Rectal smooth muscle tissue (tissue), 1 donor: ENCODE measurements around the gene SMPD4.
"Not testable (repeated sequence)": the region's sequence is repeated elsewhere in the genome, so short reads cannot be mapped to it uniquely, and the experiment has no call there.

Experiments used
- H3K27ac ChIP-seq: one replicate; pipeline ENCODE4 v1.7.0; 2013; ENCODE audit warnings: low read depth, low read length, inconsistent platforms
- H3K27me3 ChIP-seq: one replicate; pipeline ENCODE4 v1.7.0; 2013; ENCODE audit warnings: low read length; ENCODE audit not compliant: control insufficient read depth, insufficient read depth
- H3K36me3 ChIP-seq: one replicate; pipeline ENCODE4 v1.7.0; 2013; ENCODE audit warnings: low read length; ENCODE audit not compliant: control insufficient read depth, insufficient read depth
- H3K4me1 ChIP-seq: one replicate; pipeline ENCODE4 v1.7.0; 2013; ENCODE audit warnings: low read length; ENCODE audit not compliant: control insufficient read depth, insufficient read depth
- H3K4me3 ChIP-seq: one replicate; pipeline ENCODE4 v1.7.0; 2013; ENCODE audit warnings: low read length
- H3K9ac ChIP-seq: one replicate; pipeline ENCODE4 v1.7.0; 2013; ENCODE audit warnings: low read length

Gene SMPD4

DNA sequence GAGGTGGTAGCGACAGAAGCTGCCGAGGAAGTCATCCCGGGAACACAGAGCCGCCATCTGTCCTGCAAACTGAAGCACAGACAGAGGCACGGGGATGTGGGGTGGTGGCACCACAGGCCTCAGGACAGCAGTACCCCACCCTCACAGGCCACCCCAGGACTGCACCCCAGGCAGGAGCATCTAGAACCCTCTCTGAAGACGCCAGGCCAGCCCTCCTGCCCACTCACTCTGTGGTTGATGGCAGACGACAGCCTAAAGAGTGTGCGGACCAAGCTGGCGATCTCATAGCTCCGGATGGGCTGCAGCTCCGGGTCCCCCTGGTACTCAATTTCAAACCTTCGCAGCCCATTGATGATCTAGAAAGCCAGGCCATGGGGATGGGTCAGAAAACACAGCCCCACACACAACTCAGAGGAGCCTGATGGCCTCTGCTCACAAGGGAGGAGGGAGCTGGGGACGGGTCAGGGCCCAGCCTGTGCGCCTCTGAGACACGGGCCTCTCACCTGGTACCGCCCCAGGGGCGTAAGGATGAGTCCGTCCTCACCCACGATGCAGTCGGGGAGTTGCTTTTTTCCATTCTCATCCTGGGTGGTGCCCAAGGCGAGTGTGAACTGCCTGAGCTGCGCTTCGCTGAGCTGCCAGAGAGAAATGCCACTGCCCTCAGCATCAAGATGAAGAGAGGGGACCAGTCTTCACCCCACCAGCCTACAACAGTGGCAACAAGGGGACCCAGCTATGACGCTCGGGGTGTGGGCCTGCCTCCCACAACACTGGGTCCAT, 28.4 kb downstream of the SMPD4 start:
- no peaks in the 10 kb centered on the region for H3K4me1 ChIP-seq
- H3K27me3 ChIP-seq: no peaks in the 10 kb centered on the region
- H3K27ac ChIP-seq: no peak overlapping the region
- H3K9ac ChIP-seq: no peak overlapping the region
- H3K36me3 ChIP-seq: peaks cover 12% of the 10 kb centered on the region
- H3K4me3 ChIP-seq: no peak overlapping the region

DNA sequence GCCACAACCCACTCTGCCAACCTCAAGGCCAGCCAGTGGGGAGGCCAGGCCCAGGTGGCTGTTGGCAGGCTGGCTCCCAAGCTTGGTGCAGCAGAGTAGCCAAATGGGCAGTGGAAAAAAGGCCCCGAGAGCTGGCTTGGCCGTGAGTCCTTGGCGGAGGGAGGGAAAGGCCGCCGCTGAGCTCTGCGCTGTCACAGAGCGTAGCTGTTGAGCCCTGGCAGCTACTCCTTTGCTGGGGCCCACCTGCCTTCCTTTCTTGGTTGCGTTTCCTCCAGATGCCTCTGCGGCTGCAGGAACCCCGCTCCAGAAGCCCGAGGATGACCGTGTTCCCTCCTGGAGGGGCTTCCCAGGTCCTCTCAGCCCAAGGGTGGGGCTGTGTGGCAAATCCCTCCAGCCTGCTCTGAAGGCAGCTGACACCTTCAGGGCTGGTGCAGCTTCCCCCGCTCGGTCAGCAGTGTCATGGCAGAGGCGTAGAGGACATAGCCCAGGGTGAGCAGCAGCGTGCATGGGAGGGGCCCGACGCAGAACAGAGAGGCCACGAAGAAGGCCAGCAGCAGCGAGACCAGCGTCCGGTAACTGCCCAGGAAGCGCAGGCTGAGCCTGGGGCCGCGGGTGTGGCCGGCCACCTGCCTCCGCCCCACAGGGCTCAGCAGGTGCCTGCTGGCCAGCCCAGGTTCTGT, 29.1 kb downstream of the SMPD4 start:
- H3K27me3 ChIP-seq, H3K4me1 ChIP-seq, H3K27ac ChIP-seq, H3K4me3 ChIP-seq, H3K9ac ChIP-seq: not testable (repeated sequence)
- H3K36me3 ChIP-seq: peaks cover 12% of the 10 kb centered on the region

DNA sequence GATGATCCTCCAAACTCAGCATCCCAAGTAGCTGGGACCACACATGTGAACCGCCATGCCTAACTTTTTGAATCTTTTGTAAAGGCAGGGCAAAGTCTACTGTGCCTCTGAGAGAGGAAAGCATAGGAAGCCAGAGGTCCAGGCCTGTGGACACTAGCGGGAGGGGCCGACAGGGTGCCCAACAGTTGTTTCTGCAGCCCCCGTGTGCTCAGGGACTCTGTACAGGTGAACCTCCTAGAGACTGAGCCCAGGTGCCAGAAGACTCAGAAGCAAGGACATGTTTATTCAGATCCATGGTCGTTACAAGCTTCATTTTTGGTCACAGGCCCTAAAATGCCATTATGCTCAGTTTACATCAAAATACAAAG, 30.3 kb downstream of the SMPD4 start:
- not testable (repeated sequence) for H3K9ac ChIP-seq, H3K4me3 ChIP-seq, H3K27ac ChIP-seq, H3K36me3 ChIP-seq, H3K4me1 ChIP-seq, H3K27me3 ChIP-seq

DNA sequence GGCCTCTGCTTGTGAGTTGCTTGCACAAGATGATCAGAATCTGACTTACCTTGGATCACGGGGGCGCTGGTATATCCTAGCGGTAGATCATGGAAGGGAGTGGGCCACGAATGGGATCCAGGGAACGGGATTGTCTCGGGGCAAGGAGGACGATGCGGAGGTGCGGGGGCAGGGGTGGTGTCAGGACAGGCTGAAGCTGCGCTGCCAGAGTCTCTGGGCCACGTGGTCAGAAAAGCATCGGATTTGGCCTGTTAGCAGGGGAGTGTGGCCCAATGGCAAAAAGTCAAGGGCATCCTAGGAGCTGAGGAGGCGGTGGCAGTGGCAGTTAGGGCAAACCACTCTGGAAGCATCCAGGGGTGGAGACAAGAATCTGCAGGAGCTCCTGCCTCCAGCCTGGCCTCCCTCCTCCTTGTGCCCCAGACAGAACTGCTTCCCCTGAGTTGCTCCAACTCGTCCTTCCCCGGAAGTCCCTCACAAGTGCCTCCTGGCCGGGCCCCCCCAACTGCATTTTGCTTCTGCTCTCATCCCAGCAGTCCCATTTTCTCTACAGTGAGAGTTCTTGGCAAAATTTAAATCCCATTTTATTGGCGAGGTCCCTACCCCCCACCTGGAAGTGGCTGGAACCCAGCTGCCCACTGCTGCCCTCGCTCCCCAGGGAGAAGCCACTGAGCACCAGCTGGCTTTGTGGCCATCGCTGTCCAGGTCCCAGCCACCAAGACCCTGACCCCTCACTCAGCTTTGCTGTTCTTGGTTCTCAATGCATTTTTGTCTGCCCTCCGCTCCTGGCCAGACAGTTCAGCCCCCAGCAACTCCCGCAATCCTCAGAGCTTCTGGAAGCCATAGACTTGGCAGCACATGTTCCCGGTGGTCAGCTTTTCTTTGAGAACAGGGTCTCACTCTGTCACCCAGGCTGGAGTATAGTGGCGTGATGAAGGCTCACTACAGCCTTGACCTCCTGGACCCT, 30.9 kb downstream of the SMPD4 start:
- Histone ChIP-seq H3K36me3 (peaks cover 9% of the 10 kb centered on the region), H3K4me1 (no peaks in the 10 kb centered on the region), H3K4me3 (no peak overlapping the region), H3K27me3 (no peaks in the 10 kb centered on the region), H3K9ac (no peak overlapping the region), H3K27ac (no peak overlapping the region)

DNA sequence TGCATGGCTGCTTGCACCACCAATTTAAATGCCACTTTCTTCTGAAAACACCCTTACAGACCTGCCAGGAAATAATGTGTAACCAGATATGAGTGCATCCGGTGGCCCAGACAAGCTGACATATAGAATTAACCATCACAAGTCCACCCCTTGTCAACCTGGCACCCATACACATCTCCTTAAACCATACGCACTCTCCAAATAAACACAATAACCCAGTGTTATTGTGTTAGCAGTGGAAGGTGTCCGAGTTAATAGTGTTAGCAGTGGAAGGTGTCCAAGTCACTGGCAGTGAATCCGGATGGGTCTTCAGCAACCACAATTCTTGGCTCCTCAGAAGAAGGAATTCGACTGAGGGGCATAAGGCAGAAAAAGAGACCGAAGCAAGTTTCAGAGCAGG, 32.9 kb downstream of the SMPD4 start:
- H3K36me3 ChIP-seq, H3K4me3 ChIP-seq, H3K27me3 ChIP-seq, H3K27ac ChIP-seq, H3K9ac ChIP-seq, H3K4me1 ChIP-seq: not testable (repeated sequence)

DNA sequence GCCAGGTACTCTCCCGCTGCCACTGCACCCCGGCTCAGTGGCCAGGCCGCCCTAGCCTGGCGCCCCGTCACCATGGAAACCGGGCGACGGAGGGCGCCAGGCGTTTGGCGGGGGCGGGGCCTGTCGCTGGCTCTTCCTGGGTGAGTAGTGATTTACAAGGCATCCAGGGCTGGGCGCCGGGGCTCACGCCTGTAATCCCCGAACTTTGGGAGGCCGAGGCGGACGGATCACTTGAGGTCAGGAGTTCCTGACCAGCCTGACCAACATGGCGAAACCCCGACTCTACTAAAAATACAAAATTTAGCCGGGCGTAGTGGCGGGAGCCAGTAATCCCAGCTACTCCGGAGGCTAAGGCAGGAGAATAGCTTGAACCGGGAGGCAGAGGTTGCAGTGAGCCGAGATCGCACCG, 36.4 kb downstream of the SMPD4 start, which contains the start of gene CCDC74B:
Gene CCDC74B, minus strand, starts transcription at position 107 of the 409 bp plus-strand sequence. CDS start 116 bp downstream, outside the sequence.
- not testable (repeated sequence) for H3K36me3 ChIP-seq, H3K27ac ChIP-seq, H3K4me1 ChIP-seq, H3K27me3 ChIP-seq, H3K9ac ChIP-seq
- H3K4me3 ChIP-seq: peak within 1 kb of the TSS; percentile 41

DNA sequence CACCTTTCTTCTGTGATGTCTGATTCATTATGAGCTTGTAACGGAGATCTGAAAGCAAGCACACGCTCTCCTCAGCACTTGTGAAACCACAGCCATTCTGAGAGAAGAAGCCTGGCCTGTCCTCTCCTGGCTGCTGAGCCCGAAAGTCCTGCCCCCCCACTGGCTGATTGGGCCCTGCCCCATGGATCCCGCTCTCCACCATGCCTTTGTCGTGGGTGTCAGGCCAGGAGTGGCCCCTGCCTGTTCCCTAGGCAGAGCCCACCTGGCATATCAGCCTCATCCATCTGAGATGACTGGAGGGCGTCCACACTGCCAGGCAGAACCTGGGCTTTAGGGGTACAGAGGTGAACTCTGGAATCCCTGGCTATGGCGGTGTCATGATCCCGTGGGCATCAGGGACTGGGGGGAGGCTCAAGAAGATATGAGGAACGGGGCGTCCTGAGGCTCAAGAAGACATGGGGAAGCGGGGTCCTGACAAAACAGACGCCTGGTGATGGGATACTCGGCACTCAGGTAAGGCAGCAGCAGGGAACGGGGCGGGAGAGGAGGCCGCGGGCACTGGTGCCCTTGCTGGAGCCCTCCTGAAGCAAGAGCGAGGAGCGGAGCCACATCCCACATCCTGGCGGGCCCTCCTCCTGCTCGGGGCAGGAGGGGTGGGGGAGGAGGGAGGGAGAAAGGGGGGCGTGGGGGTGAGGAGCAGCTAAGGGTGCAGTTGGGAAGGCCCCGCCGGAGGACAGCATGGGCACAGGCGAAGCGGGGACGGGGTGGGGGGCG, 37.9 kb downstream of the SMPD4 start:
- H3K27me3 ChIP-seq, H3K9ac ChIP-seq, H3K4me1 ChIP-seq, H3K4me3 ChIP-seq, H3K36me3 ChIP-seq, H3K27ac ChIP-seq: not testable (repeated sequence)

DNA sequence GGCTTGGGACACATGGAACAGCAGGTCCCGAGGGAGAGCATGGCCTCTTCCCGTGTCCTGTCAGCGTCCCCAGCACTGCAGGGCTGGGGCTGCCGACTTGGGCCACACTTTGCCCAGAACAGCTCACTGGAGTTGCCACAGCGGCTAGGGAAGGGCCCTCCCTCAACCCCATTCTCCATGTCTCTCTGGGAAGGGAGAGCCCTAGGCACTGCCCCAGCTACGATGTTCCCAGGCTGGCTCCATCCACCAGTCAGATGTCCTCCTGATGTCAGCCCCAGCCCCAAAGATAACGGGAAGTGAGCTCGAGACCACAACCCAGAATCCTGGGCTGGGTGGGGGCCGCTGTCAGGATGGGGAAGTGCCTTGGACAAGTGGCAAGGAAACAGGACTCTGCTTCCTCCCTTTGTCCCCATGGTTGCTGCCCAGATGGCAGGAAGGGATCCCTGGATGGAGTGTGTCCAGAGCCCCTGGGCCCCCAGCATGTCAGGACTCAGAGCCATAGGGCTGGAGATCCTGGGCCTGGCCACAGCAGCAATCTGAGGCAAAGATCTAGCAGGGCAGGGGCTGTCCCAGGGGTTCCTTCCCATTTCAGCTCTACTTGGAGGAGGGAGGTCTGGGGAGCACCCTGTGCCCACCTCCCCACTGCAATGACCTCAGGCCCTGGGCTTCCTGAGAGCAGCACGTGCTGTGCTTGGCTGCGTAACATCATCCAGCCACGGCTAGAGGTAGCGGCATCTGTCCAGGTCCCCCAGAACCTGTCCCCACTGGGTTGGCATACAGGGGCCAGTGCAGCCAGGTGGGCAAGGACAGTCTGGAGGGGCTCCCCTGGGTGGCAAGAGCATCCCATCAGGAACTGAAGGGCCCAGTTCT, 38.8 kb downstream of the SMPD4 start:
- not testable (repeated sequence) for H3K4me3 ChIP-seq, H3K36me3 ChIP-seq, H3K27ac ChIP-seq, H3K9ac ChIP-seq, H3K27me3 ChIP-seq, H3K4me1 ChIP-seq

DNA sequence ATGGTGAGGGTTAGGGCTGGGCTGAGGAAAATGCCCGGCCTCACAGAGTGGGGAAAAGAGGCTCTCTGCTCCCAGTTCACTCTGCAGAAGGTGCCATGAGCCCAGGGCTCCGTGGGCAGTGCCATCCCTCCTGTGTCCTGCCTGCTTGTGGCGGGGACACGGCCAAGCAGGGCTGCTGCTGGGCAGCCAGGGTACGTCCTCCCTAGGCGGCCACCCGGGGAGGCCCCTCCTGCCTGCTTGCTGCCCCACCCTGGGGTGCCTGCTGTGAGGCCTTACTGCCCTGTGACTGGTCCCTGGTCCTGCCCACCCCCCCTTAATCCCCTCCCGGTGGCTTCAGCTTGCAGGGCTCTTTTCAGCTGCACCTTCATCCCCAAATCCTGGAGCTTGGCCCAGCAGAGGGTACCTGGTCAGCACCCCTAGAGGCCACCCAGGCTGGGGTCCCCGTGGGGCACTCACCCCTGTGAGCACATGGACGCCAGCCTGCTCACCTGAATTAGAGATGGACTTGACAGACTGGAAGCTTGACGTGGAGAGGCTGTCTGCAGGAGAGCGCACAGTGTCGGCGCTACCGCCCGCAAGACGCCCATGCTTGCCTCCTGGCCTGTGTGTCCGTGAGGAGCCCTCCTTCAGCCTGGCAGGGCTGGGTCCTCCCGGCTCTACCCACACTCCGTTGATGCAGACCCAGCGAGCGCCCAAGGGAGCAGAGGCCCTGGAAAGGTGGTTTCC, 39.6 kb downstream of the SMPD4 start:
- not testable (repeated sequence) for H3K36me3 ChIP-seq

DNA sequence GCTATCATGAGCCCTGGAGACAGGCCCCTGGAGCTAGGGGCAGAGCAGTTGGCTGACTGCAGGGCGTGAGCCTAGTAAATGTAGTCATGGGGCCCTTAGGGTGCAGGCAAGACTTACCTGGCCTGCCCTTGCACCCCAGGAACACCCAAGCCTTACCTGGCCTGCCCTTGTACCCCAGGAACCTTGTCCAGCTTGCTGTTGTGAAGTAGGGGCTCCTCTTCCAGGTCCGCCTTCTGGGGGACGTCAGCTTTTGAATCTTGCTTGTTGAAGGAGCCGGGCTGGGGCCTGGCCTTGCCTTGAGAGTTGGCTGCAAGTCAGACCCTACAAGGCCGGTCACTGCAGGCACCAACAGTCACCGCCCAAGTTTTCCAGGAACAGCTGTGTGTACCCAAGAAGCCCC, 40.4 kb downstream of the SMPD4 start:
- not testable (repeated sequence) for H3K27me3 ChIP-seq, H3K9ac ChIP-seq, H3K27ac ChIP-seq, H3K4me1 ChIP-seq, H3K36me3 ChIP-seq, H3K4me3 ChIP-seq

More for the DNA sequence above, 39.6 kb downstream of the SMPD4 start:
- not testable (repeated sequence) for H3K27ac ChIP-seq, H3K4me3 ChIP-seq, H3K9ac ChIP-seq, H3K27me3 ChIP-seq, H3K4me1 ChIP-seq

DNA sequence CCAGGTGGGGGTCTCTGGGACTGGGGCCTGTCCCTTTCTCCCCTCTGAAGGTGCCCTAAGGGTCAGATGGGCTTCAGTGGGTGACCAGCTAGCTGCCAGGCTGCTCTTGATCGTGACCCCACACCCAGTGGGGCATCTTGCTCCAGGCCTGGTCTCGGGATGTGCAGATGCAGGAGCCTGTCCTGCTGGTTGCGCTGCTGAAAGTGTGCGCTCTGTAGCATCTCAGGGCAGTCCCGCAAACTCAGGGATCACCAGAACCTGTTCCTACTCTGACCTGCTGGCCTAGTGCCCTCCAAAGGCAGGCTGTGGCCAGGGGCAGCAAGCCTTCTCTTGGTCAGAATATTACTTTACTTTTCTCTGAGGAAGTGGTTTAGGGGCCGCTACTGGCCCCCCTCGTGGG, 40.9 kb downstream of the SMPD4 start:
- not testable (repeated sequence) for H3K36me3 ChIP-seq, H3K27ac ChIP-seq, H3K27me3 ChIP-seq, H3K4me1 ChIP-seq, H3K4me3 ChIP-seq, H3K9ac ChIP-seq
